Neural progenitor cell (in vitro differentiated cells): ENCODE measurements around the gene SLC6A3. TPM values are rescaled to one million over a fixed set of nuclear protein-coding genes. Genes with fewer than 3 reads are reported as not detected.

Source experiments
- DNase-seq: peaks from one replicate; pipeline ENCODE4 v3.0.0-alpha.2; 2016; ENCODE audit warnings: low spot score
- H2AFZ ChIP-seq: fragments of 200-600 bp; sonication (generic); replicated peaks from 2 replicates; pipeline ENCODE4 v1.6.1; 2016; ENCODE audit warnings: antibody characterized with exemption
- H3F3A ChIP-seq: fragments of 200-600 bp; sonication (generic); 2 replicates; pipeline ENCODE4 v1.6.1; 2016; ENCODE audit warnings: antibody characterized with exemption, low read depth
- H3K27ac ChIP-seq: fragments of 200-600 bp; sonication (generic); 2 replicates; pipeline ENCODE4 v1.5.1; 2016; ENCODE audit warnings: mild to moderate bottlenecking
- H3K27me3 ChIP-seq: fragments of 200-600 bp; sonication (generic); 2 replicates; pipeline ENCODE4 v1.6.1; 2016; ENCODE audit warnings: mild to moderate bottlenecking, moderate library complexity
- H3K36me3 ChIP-seq: fragments of 200-600 bp; sonication (generic); 2 replicates; pipeline ENCODE4 v1.5.1; 2016
- H3K4me1 ChIP-seq: fragments of 200-600 bp; sonication (generic); 2 replicates; pipeline ENCODE4 v1.6.1; 2016; ENCODE audit warnings: mixed run types
- H3K4me2 ChIP-seq: fragments of 200-600 bp; sonication (generic); 2 replicates; pipeline ENCODE4 v1.6.1; 2016
- H3K4me3 ChIP-seq: fragments of 200-600 bp; sonication (generic); 2 replicates; pipeline ENCODE4 v1.5.1; 2016
- H3K79me2 ChIP-seq: fragments of 200-600 bp; sonication (generic); 2 replicates; pipeline ENCODE4 v1.6.1; 2016; ENCODE audit warnings: low read depth
- H3K9ac ChIP-seq: fragments of 200-600 bp; sonication (generic); 2 replicates; pipeline ENCODE4 v1.6.1; 2016
- H3K9me3 ChIP-seq: fragments of 200-600 bp; sonication (generic); 2 replicates; pipeline ENCODE4 v1.5.1; 2016; ENCODE audit warnings: low read depth
- H4K20me1 ChIP-seq: fragments of 200-600 bp; sonication (generic); 2 replicates; pipeline ENCODE4 v1.6.1; 2016; ENCODE audit warnings: low read depth
- H3K27ac Mint-ChIP-seq: 3 replicates; pipeline ENCODE4 v1.8.0; 2021; ENCODE audit warnings: mixed read lengths
- H3K27me3 Mint-ChIP-seq: 2 replicates; pipeline ENCODE4 v1.8.0; 2022; ENCODE audit warnings: low read depth, mild to moderate bottlenecking, inconsistent platforms, moderate library complexity, mixed read lengths; ENCODE audit not compliant: insufficient read depth
- H3K36me3 Mint-ChIP-seq: 3 replicates; pipeline ENCODE4 v1.8.0; 2021; ENCODE audit warnings: mixed read lengths
- H3K4me1 Mint-ChIP-seq: 3 replicates; pipeline ENCODE4 v1.8.0; 2021; ENCODE audit warnings: mixed read lengths
- H3K4me3 Mint-ChIP-seq: 3 replicates; pipeline ENCODE4 v1.8.0; 2021; ENCODE audit warnings: mild to moderate bottlenecking, moderate library complexity, mixed read lengths
- H3K9me3 Mint-ChIP-seq: 3 replicates; pipeline ENCODE4 v1.8.0; 2020; ENCODE audit warnings: mixed read lengths
- CTCF ChIP-seq: fragments of 200-600 bp; sonication (generic); IDR thresholded peaks from 2 replicates; pipeline ENCODE4 v1.5.1; 2017; ENCODE audit warnings: antibody characterized with exemption, mild to moderate bottlenecking
- EZH2 ChIP-seq: fragments of 200-600 bp; sonication (generic); IDR thresholded peaks from 2 replicates; pipeline ENCODE4 v1.6.1; 2017; ENCODE audit warnings: antibody characterized with exemption, mild to moderate bottlenecking, moderate library complexity
- EZH2phosphoT487 ChIP-seq: fragments of 200-600 bp; sonication (generic); IDR thresholded peaks from 2 replicates; pipeline ENCODE4 v1.6.1; 2017; ENCODE audit warnings: antibody characterized with exemption
- total RNA-seq: library from RNA; depleted of rRNA; stranded (reverse); fragments of >200 nt; gene quantifications from 2 replicates; pipeline ENCODE4 v1.2.3, GENCODE V29; 2015; ENCODE audit warnings: low replicate concordance

The SLC6A3 gene
- total RNA-seq, 1 donor from 2014 or later, result 0.32 TPM

- Mint-ChIP-seq H3K36me3 (no peaks in the 10 kb centered on the region), H3K4me3 (no peak overlapping the region), H3K4me1 (no peaks in the 10 kb centered on the region), H3K27ac (no peak overlapping the region), H3K9me3 (peaks cover 4% of the 10 kb centered on the region), H3K27me3 (peaks cover 9% of the 10 kb centered on the region)
- Histone ChIP-seq H3K9ac (no peak overlapping the region), H3F3A (no peaks in the 10 kb centered on the region), H2AFZ (no peak overlapping the region), H3K79me2 (no peaks in the 10 kb centered on the region), H3K4me2 (no peak overlapping the region), H3K9me3 (no peaks in the 10 kb centered on the region), H3K36me3 (no peaks in the 10 kb centered on the region), H3K4me3 (no peak overlapping the region), H3K27me3 (no peaks in the 10 kb centered on the region), H3K4me1 (no peaks in the 10 kb centered on the region), H4K20me1 (no peaks in the 10 kb centered on the region), H3K27ac (no peak overlapping the region)
- no peak for TF ChIP-seq EZH2phosphoT487
- DNase-seq, result no peak
Measured at GRCh38 chr5:1412621-1413020, 32.6 kb downstream of the SLC6A3 start.

- Histone ChIP-seq H3K27me3 (no peaks in the 10 kb centered on the region), H3F3A (no peaks in the 10 kb centered on the region), H3K4me2 (no peak overlapping the region), H4K20me1 (peaks cover 2% of the 10 kb centered on the region), H3K79me2 (no peaks in the 10 kb centered on the region), H2AFZ (no peak overlapping the region), H3K9me3 (no peaks in the 10 kb centered on the region), H3K27ac (no peak overlapping the region), H3K9ac (no peak overlapping the region), H3K4me1 (no peaks in the 10 kb centered on the region), H3K36me3 (no peaks in the 10 kb centered on the region), H3K4me3 (no peak overlapping the region)
- peaks cover 4% of the 10 kb centered on the region for H3K9me3 Mint-ChIP-seq
- no peak overlapping the region for H3K4me3 Mint-ChIP-seq
- H3K27me3 Mint-ChIP-seq, result peaks cover 9% of the 10 kb centered on the region
- DNase-seq, result no peak
- H3K27ac Mint-ChIP-seq, result no peak overlapping the region
- TF ChIP-seq EZH2phosphoT487 (no peak), EZH2 (no peak), CTCF (no peak)
- H3K36me3 Mint-ChIP-seq, result no peaks in the 10 kb centered on the region
- no peaks in the 10 kb centered on the region for H3K4me1 Mint-ChIP-seq
Measured at GRCh38 chr5:1412163-1412562, 33.1 kb downstream of the SLC6A3 start.

GRCh38 chr5:1411099-1411498 lies 34.1 kb downstream of the SLC6A3 start:
- Histone ChIP-seq H2AFZ (no peak overlapping the region), H3K36me3 (no peaks in the 10 kb centered on the region), H3K9ac (no peak overlapping the region), H3K4me2 (no peak overlapping the region), H3K27ac (no peak overlapping the region), H3F3A (no peaks in the 10 kb centered on the region), H4K20me1 (peaks cover 3% of the 10 kb centered on the region), H3K79me2 (no peaks in the 10 kb centered on the region), H3K9me3 (no peaks in the 10 kb centered on the region), H3K4me3 (no peak overlapping the region), H3K4me1 (no peaks in the 10 kb centered on the region), H3K27me3 (no peaks in the 10 kb centered on the region)
- no peak for TF ChIP-seq CTCF
- no peak for TF ChIP-seq EZH2
- TF ChIP-seq EZH2phosphoT487, result no peak
- Mint-ChIP-seq H3K4me1 (peaks cover 7% of the 10 kb centered on the region), H3K36me3 (no peaks in the 10 kb centered on the region), H3K9me3 (no peaks in the 10 kb centered on the region), H3K4me3 (no peak overlapping the region), H3K27ac (no peak overlapping the region), H3K27me3 (peaks cover 6% of the 10 kb centered on the region)
- no peak for DNase-seq

GRCh38 chr5:1410156-1411014 lies 34.9 kb downstream of the SLC6A3 start:
- H3K79me2 ChIP-seq, result no peaks in the 10 kb centered on the region
- H2AFZ ChIP-seq, result no peak overlapping the region
- no peak overlapping the region for H3K4me3 Mint-ChIP-seq
- no peaks in the 10 kb centered on the region for H3K4me1 ChIP-seq
- no peak overlapping the region for H3K9ac ChIP-seq
- no peak for DNase-seq
- no peak for TF ChIP-seq EZH2phosphoT487
- no peak for TF ChIP-seq CTCF
- no peak for TF ChIP-seq EZH2
- H3K27me3 ChIP-seq, result no peaks in the 10 kb centered on the region
- no peak overlapping the region for H3K4me3 ChIP-seq
- H3K4me1 Mint-ChIP-seq, result peaks cover 7% of the 10 kb centered on the region
- H3K27ac Mint-ChIP-seq, result no peak overlapping the region
- H3K36me3 Mint-ChIP-seq, result no peaks in the 10 kb centered on the region
- H3K4me2 ChIP-seq, result no peak overlapping the region
- H3K27me3 Mint-ChIP-seq, result peaks cover 3% of the 10 kb centered on the region
- peaks cover 3% of the 10 kb centered on the region for H4K20me1 ChIP-seq
- no peaks in the 10 kb centered on the region for H3F3A ChIP-seq
- H3K27ac ChIP-seq, result no peak overlapping the region
- H3K9me3 Mint-ChIP-seq, result no peaks in the 10 kb centered on the region
- no peaks in the 10 kb centered on the region for H3K36me3 ChIP-seq
- H3K9me3 ChIP-seq, result no peaks in the 10 kb centered on the region
